Activated naive CD4-positive, alpha-beta T cell treated with anti-CD3 and anti-CD28 coated beads, Interleukin-2, amount 10 ng/mL, durations not matched to agents 7 days and 5 days (primary cell): Measurements from ENCODE around the gene PYY.
A peak's percentile ranks its signal among the peaks of the same experiment; 100 is the strongest.
"Not testable (repeated sequence)": the region's sequence is repeated elsewhere in the genome, so short reads cannot be mapped to it uniquely, and the experiment has no call there.

ENCODE experiments used
- CTCF ChIA-PET: fragments of 350-600 bp; sonication (Branson Sonifier 250); formaldehyde crosslinking; loops from one replicate; lab custom pipeline; 2021; ENCODE audit warnings: antibody characterized with exemption; lab: Charles Lee
- DNase-seq: peaks from one replicate; pipeline ENCODE4 v3.0.0-alpha.2; 2020
- H3K27ac Mint-ChIP-seq: one replicate; pipeline ENCODE4 v1.8.0; 2021; ENCODE audit warnings: mild to moderate bottlenecking, moderate library complexity, mixed read lengths
- H3K27me3 Mint-ChIP-seq: one replicate; pipeline ENCODE4 v1.8.0; 2021; ENCODE audit warnings: mild to moderate bottlenecking, mixed read lengths
- H3K36me3 Mint-ChIP-seq: one replicate; pipeline ENCODE4 v1.8.0; 2021; ENCODE audit warnings: mixed read lengths
- H3K4me1 Mint-ChIP-seq: one replicate; pipeline ENCODE4 v1.8.0; 2021; ENCODE audit warnings: mixed read lengths
- H3K4me3 Mint-ChIP-seq: one replicate; pipeline ENCODE4 v1.8.0; 2021; ENCODE audit warnings: mild to moderate bottlenecking, moderate library complexity, mixed read lengths
- H3K9me3 Mint-ChIP-seq: one replicate; pipeline ENCODE4 v1.8.0; 2021; ENCODE audit warnings: mixed read lengths

PYY gene

GRCh38 chr17:43972444-43973212, 18.9 kb upstream of the PYY start:
- CTCF ChIA-PET, result interaction anchor here (3.0 kb wide), 1 partner anchor 29 kb away, joined by 9 read pairs; no protein-coding TSS in a partner anchor
- peaks cover 52% of the 10 kb centered on the region for H3K27me3 Mint-ChIP-seq
- DNase-seq, H3K9me3 Mint-ChIP-seq, H3K27ac Mint-ChIP-seq, H3K4me1 Mint-ChIP-seq, H3K4me3 Mint-ChIP-seq, H3K36me3 Mint-ChIP-seq: not testable (repeated sequence)

GRCh38 chr17:43971436-43971835, 17.7 kb upstream of the PYY start:
- CTCF ChIA-PET, result interaction anchor here (3.0 kb wide), 1 partner anchor 28 kb away, joined by 9 read pairs; no protein-coding TSS in a partner anchor
- not testable (repeated sequence) for H3K9me3 Mint-ChIP-seq, H3K4me1 Mint-ChIP-seq, H3K4me3 Mint-ChIP-seq, DNase-seq, H3K36me3 Mint-ChIP-seq, H3K27ac Mint-ChIP-seq
- H3K27me3 Mint-ChIP-seq, result peaks cover 45% of the 10 kb centered on the region

GRCh38 chr17:43970366-43970765, 16.6 kb upstream of the PYY start:
- Mint-ChIP-seq H3K36me3 (no peaks in the 10 kb centered on the region), H3K9me3 (no peaks in the 10 kb centered on the region), H3K4me3 (no peak overlapping the region), H3K27ac (no peak overlapping the region), H3K27me3 (peaks cover 45% of the 10 kb centered on the region), H3K4me1 (peaks cover 5% of the 10 kb centered on the region)
- CTCF ChIA-PET, result interaction anchor here (0.7 to 3.0 kb wide), 2 partner anchors 27 to 278 kb away, joined by 4 to 9 read pairs; no protein-coding TSS in a partner anchor
- DNase-seq, result no peak

- no peak for DNase-seq
- no peak overlapping the region for H3K27ac Mint-ChIP-seq
- peaks cover 46% of the 10 kb centered on the region for H3K27me3 Mint-ChIP-seq
- no peak overlapping the region for H3K4me3 Mint-ChIP-seq
- H3K4me1 Mint-ChIP-seq, result peaks cover 5% of the 10 kb centered on the region
- no peaks in the 10 kb centered on the region for H3K9me3 Mint-ChIP-seq
- CTCF ChIA-PET, result interaction anchor here (1.6 kb wide), 1 partner anchor 23 kb away, joined by 4 read pairs; no protein-coding TSS in a partner anchor
- no peaks in the 10 kb centered on the region for H3K36me3 Mint-ChIP-seq
Observed at GRCh38 chr17:43967251-43967875, 13.6 kb upstream of the PYY start.

GRCh38 chr17:43966276-43966675, 12.5 kb upstream of the PYY start:
- H3K27me3 Mint-ChIP-seq, result peaks cover 45% of the 10 kb centered on the region
- no peaks in the 10 kb centered on the region for H3K9me3 Mint-ChIP-seq
- no peak for DNase-seq
- CTCF ChIA-PET, result no interaction called here
- no peak overlapping the region for H3K27ac Mint-ChIP-seq
- no peak overlapping the region for H3K4me3 Mint-ChIP-seq
- no peaks in the 10 kb centered on the region for H3K4me1 Mint-ChIP-seq
- no peaks in the 10 kb centered on the region for H3K36me3 Mint-ChIP-seq

- H3K9me3 Mint-ChIP-seq, result no peaks in the 10 kb centered on the region
- peaks cover 29% of the 10 kb centered on the region for H3K27me3 Mint-ChIP-seq
- H3K27ac Mint-ChIP-seq, result no peak overlapping the region
- H3K4me1 Mint-ChIP-seq, result no peaks in the 10 kb centered on the region
- H3K36me3 Mint-ChIP-seq, result no peaks in the 10 kb centered on the region
- H3K4me3 Mint-ChIP-seq, result no peak overlapping the region
- no peak for DNase-seq
- CTCF ChIA-PET, result no interaction called here
Observed at GRCh38 chr17:43962479-43962878, 8.7 kb upstream of the PYY start.

GRCh38 chr17:43961954-43962353, 8.2 kb upstream of the PYY start:
- Mint-ChIP-seq H3K36me3 (no peaks in the 10 kb centered on the region), H3K27me3 (peaks cover 28% of the 10 kb centered on the region), H3K9me3 (no peaks in the 10 kb centered on the region), H3K27ac (no peak overlapping the region), H3K4me1 (no peaks in the 10 kb centered on the region), H3K4me3 (no peak overlapping the region)
- DNase-seq, result no peak
- CTCF ChIA-PET, result interaction anchor here (1.1 kb wide), 1 partner anchor 36 kb away, joined by 3 read pairs; no protein-coding TSS in a partner anchor

- H3K4me3 Mint-ChIP-seq, H3K4me1 Mint-ChIP-seq, DNase-seq, H3K9me3 Mint-ChIP-seq, H3K27ac Mint-ChIP-seq, H3K36me3 Mint-ChIP-seq: not testable (repeated sequence)
- peaks cover 32% of the 10 kb centered on the region for H3K27me3 Mint-ChIP-seq
- CTCF ChIA-PET, result interaction anchor here (1.1 kb wide), 1 partner anchor 37 kb away, joined by 3 read pairs; no protein-coding TSS in a partner anchor
Observed at GRCh38 chr17:43961292-43961691, 7.6 kb upstream of the PYY start.

GRCh38 chr17:43958748-43959352, 5.1 kb upstream of the PYY start:
- DNase-seq, result no peak

GRCh38 chr17:43956222-43956621, 2.5 kb upstream of the PYY start:
- no peaks in the 10 kb centered on the region for H3K9me3 Mint-ChIP-seq
- no peak overlapping the region for H3K27ac Mint-ChIP-seq
- H3K4me1 Mint-ChIP-seq, result peaks cover 5% of the 10 kb centered on the region
- H3K27me3 Mint-ChIP-seq, result peaks cover 59% of the 10 kb centered on the region
- H3K36me3 Mint-ChIP-seq, result no peaks in the 10 kb centered on the region
- CTCF ChIA-PET, result interaction anchor here (1.3 to 2.7 kb wide), 2 partner anchors 12 to 31 kb away, joined by 3 to 15 read pairs; no protein-coding TSS in a partner anchor
- no peak overlapping the region for H3K4me3 Mint-ChIP-seq
- no peak for DNase-seq

More at GRCh38 chr17:43958748-43959352, 5.1 kb upstream of the PYY start:
- H3K4me1 Mint-ChIP-seq, result no peaks in the 10 kb centered on the region
- no peak overlapping the region for H3K27ac Mint-ChIP-seq
- no peak overlapping the region for H3K4me3 Mint-ChIP-seq
- H3K9me3 Mint-ChIP-seq, result no peaks in the 10 kb centered on the region
- no peaks in the 10 kb centered on the region for H3K36me3 Mint-ChIP-seq
- CTCF ChIA-PET, result interaction anchor here (3.2 kb wide), 1 partner anchor 15 kb away, joined by 13 read pairs; the partner anchor contains the start of gene PPY
- peaks cover 50% of the 10 kb centered on the region for H3K27me3 Mint-ChIP-seq

GRCh38 chr17:43952724-43953666, 745 bp downstream of the PYY start:
- peak; percentile 31 for DNase-seq
- CTCF ChIA-PET, result no interaction called here
- Mint-ChIP-seq H3K9me3 (no peaks in the 10 kb centered on the region), H3K36me3 (no peaks in the 10 kb centered on the region), H3K27me3 (peaks cover 83% of the 10 kb centered on the region), H3K4me3 (no peak overlapping the region), H3K4me1 (peaks cover 5% of the 10 kb centered on the region), H3K27ac (no peak overlapping the region)

- no peaks in the 10 kb centered on the region for H3K9me3 Mint-ChIP-seq
- no peak overlapping the region for H3K4me3 Mint-ChIP-seq
- H3K27ac Mint-ChIP-seq, result peak overlapping the region; percentile 37
- H3K27me3 Mint-ChIP-seq, result peaks cover 85% of the 10 kb centered on the region
- CTCF ChIA-PET, result no interaction called here
- DNase-seq, result no peak
- peaks cover 9% of the 10 kb centered on the region for H3K4me1 Mint-ChIP-seq
- no peaks in the 10 kb centered on the region for H3K36me3 Mint-ChIP-seq
Observed at GRCh38 chr17:43952351-43952723, 1.4 kb downstream of the PYY start.

- Mint-ChIP-seq H3K9me3 (no peaks in the 10 kb centered on the region), H3K4me3 (no peak overlapping the region), H3K36me3 (no peaks in the 10 kb centered on the region), H3K27me3 (peaks cover 90% of the 10 kb centered on the region), H3K27ac (no peak overlapping the region), H3K4me1 (peaks cover 10% of the 10 kb centered on the region)
- DNase-seq, result no peak
- CTCF ChIA-PET, result interaction anchor here (1.4 kb wide), 1 partner anchor 89 kb away, joined by 3 read pairs; no protein-coding TSS in a partner anchor
Observed at GRCh38 chr17:43951750-43952149, 2.0 kb downstream of the PYY start.
